Measurements from ENCODE around the gene VWA8.

VWA8 gene

GRCh38 chr13:42002066-42002465 is 41.2 kb upstream of the VWA8 start:
- Histone ChIP-seq H3K4me1 (ENCODE audit: control insufficient read depth, low read length) (no peaks in the 10 kb centered on the region), H3K4me2 (ENCODE audit: low read length) (no peak overlapping the region), H3K9me2 (replicated peaks; ENCODE audit: control insufficient read depth, low read length) (no peaks in the 10 kb centered on the region), H3K9me3 (ENCODE audit: control insufficient read depth, insufficient read depth, low read length) (no peaks in the 10 kb centered on the region), H3K36me3 (ENCODE audit: control insufficient read depth, low read length) (no peaks in the 10 kb centered on the region), H3K4me3 (ENCODE audit: low read length) (no peak overlapping the region), H3F3A (ENCODE audit: control insufficient read depth, insufficient read depth) (no peaks in the 10 kb centered on the region), H3K27ac (ENCODE audit: low read depth, low read length) (no peak overlapping the region), H3K79me2 (ENCODE audit: control insufficient read depth, low read length) (no peaks in the 10 kb centered on the region), H4K20me1 (ENCODE audit: control insufficient read depth, insufficient read depth, low read depth, low read length) (no peaks in the 10 kb centered on the region), H3K27me3 (ENCODE audit: control insufficient read depth, low read length) (peaks cover 5% of the 10 kb centered on the region; the same call in 1 of the 2 replicates)
- TF ChIP-seq EZH2phosphoT487 (IDR thresholded peaks at IDR 0.05; ENCODE audit: borderline replicate concordance, low read length) (no peak), CTCF (IDR thresholded peaks at IDR 0.05; ENCODE audit: low read depth, low read length, poor library complexity, severe bottlenecking) (no peak)

GRCh38 chr13:42001580-42001979 is 40.7 kb upstream of the VWA8 start:
- no peaks in the 10 kb centered on the region for H3K4me1 ChIP-seq (ENCODE audit: control insufficient read depth, low read length)
- no peaks in the 10 kb centered on the region for H3K9me3 ChIP-seq (ENCODE audit: control insufficient read depth, insufficient read depth, low read length)
- H3K79me2 ChIP-seq (ENCODE audit: control insufficient read depth, low read length): no peaks in the 10 kb centered on the region
- H3F3A ChIP-seq (ENCODE audit: control insufficient read depth, insufficient read depth): no peaks in the 10 kb centered on the region
- H4K20me1 ChIP-seq (ENCODE audit: control insufficient read depth, insufficient read depth, low read depth, low read length): no peaks in the 10 kb centered on the region
- H3K27ac ChIP-seq (ENCODE audit: low read depth, low read length): no peak overlapping the region
- peaks cover 5% of the 10 kb centered on the region; the same call in 1 of the 2 replicates for H3K27me3 ChIP-seq (ENCODE audit: control insufficient read depth, low read length)
- H3K4me2 ChIP-seq (ENCODE audit: low read length): no peak overlapping the region
- no peaks in the 10 kb centered on the region for H3K36me3 ChIP-seq (ENCODE audit: control insufficient read depth, low read length)
- H3K9me2 ChIP-seq (replicated peaks; ENCODE audit: control insufficient read depth, low read length): no peaks in the 10 kb centered on the region
- no peak overlapping the region for H3K4me3 ChIP-seq (ENCODE audit: low read length)
- TF ChIP-seq CTCF (IDR thresholded peaks at IDR 0.05; ENCODE audit: low read depth, low read length, poor library complexity, severe bottlenecking): no peak
- no peak for TF ChIP-seq EZH2phosphoT487 (IDR thresholded peaks at IDR 0.05; ENCODE audit: borderline replicate concordance, low read length)

DNA sequence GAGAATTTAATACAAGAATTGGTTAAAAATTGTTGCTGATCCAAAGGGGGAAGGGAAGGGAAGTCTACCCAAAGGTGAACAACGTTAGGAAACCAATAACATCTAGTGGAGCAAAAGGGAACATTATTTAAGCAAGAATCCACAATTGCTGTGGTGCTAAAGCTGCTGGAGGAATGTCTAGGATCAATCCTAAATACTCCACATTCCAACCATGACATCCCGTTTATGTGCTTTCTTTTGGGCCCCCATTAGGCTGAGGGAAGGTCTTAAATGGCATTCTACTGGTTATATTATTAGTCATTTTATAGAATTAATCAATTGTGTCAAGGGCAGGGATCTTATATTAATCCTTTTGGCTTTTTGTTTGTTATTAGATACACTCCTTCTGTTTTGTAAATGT is 39.9 kb upstream of the VWA8 start:
- H3K36me3 ChIP-seq (ENCODE audit: control insufficient read depth, low read length): no peaks in the 10 kb centered on the region
- H3K27me3 ChIP-seq (ENCODE audit: control insufficient read depth, low read length): peaks cover 5% of the 10 kb centered on the region; the same call in 1 of the 2 replicates
- no peaks in the 10 kb centered on the region for H3K9me3 ChIP-seq (ENCODE audit: control insufficient read depth, insufficient read depth, low read length)
- H4K20me1 ChIP-seq (ENCODE audit: control insufficient read depth, insufficient read depth, low read depth, low read length): no peaks in the 10 kb centered on the region
- TF ChIP-seq EZH2phosphoT487 (IDR thresholded peaks at IDR 0.05; ENCODE audit: borderline replicate concordance, low read length) (no peak), CTCF (IDR thresholded peaks at IDR 0.05; ENCODE audit: low read depth, low read length, poor library complexity, severe bottlenecking) (no peak)
- no peak overlapping the region for H3K4me3 ChIP-seq (ENCODE audit: low read length)
- no peaks in the 10 kb centered on the region for H3K4me1 ChIP-seq (ENCODE audit: control insufficient read depth, low read length)
- no peaks in the 10 kb centered on the region for H3F3A ChIP-seq (ENCODE audit: control insufficient read depth, insufficient read depth)
- H3K4me2 ChIP-seq (ENCODE audit: low read length): no peak overlapping the region
- no peaks in the 10 kb centered on the region for H3K9me2 ChIP-seq (replicated peaks; ENCODE audit: control insufficient read depth, low read length)
- H3K79me2 ChIP-seq (ENCODE audit: control insufficient read depth, low read length): no peaks in the 10 kb centered on the region
- H3K27ac ChIP-seq (ENCODE audit: low read depth, low read length): no peak overlapping the region
